Forelimb muscle (tissue), 1 donor: ENCODE results near the gene OR5AR1. TPM values are rescaled to one million over a fixed set of nuclear protein-coding genes. Genes with fewer than 3 reads are reported as not detected.
"Not testable (repeated sequence)": the region's sequence is repeated elsewhere in the genome, so short reads cannot be mapped to it uniquely, and the experiment has no call there.

ENCODE experiments used
- DNase-seq: peaks from one replicate; pipeline ENCODE4 v3.0.0-alpha.2; 2013; ENCODE audit warnings: low read depth
- polyA plus RNA-seq: library from polyadenylated mRNA; unstranded; fragments of 120-200 nt; gene quantifications from one replicate; pipeline ENCODE4 v1.2.1, GENCODE V29; 2013; ENCODE audit not compliant: insufficient read length

The OR5AR1 gene
- not detected for polyA plus RNA-seq

- no peak for DNase-seq
Measured at GRCh38 chr11:56663386-56663785, at the start of gene OR5AR1. Gene OR5AR1 (plus strand): TSS chr11:56663686. CDS start chr11:56663686, 0 bp downstream.

GRCh38 chr11:56624661-56625110 lies 38.8 kb upstream of the OR5AR1 start:
- DNase-seq: no peak

- no peak for DNase-seq
Measured at GRCh38 chr11:56625946-56626345, 37.5 kb upstream of the OR5AR1 start.

- DNase-seq: no peak
Measured at GRCh38 chr11:56632329-56632728, 31.2 kb upstream of the OR5AR1 start.

- no peak for DNase-seq
Measured at GRCh38 chr11:56636861-56637260, 26.6 kb upstream of the OR5AR1 start.

GRCh38 chr11:56637500-56637899 lies 26.0 kb upstream of the OR5AR1 start:
- no peak for DNase-seq

- no peak for DNase-seq
Measured at GRCh38 chr11:56642339-56642738, 21.1 kb upstream of the OR5AR1 start, which contains the start of gene OR5AP2. Gene OR5AP2 (minus strand): TSS chr11:56642439. CDS start chr11:56642439, 0 bp downstream.

GRCh38 chr11:56659755-56660154 lies 3.7 kb upstream of the OR5AR1 start:
- DNase-seq: no peak

- DNase-seq: no peak
Measured at GRCh38 chr11:56670984-56671383, 7.5 kb downstream of the OR5AR1 start.

- no peak for DNase-seq
Measured at GRCh38 chr11:56688554-56689100, 25.1 kb downstream of the OR5AR1 start.

- DNase-seq: not testable (repeated sequence)
Measured at GRCh38 chr11:56691179-56691578, 27.7 kb downstream of the OR5AR1 start.

GRCh38 chr11:56693428-56693827 lies 29.9 kb downstream of the OR5AR1 start:
- DNase-seq: no peak

- DNase-seq: no peak
Measured at GRCh38 chr11:56698795-56699194, 35.3 kb downstream of the OR5AR1 start, which contains the start of gene OR9G1. Gene OR9G1 (plus strand): TSS chr11:56699095. CDS start chr11:56700388, 1,293 bp downstream.

- DNase-seq: no peak
Measured at GRCh38 chr11:56700242-56700913, 36.9 kb downstream of the OR5AR1 start.

- no peak for DNase-seq
Measured at GRCh38 chr11:56700914-56701485, 37.5 kb downstream of the OR5AR1 start.

GRCh38 chr11:56705784-56706396 lies 42.4 kb downstream of the OR5AR1 start:
- DNase-seq: no peak

- DNase-seq: no peak
Measured at GRCh38 chr11:56706486-56706885, 43.0 kb downstream of the OR5AR1 start.

GRCh38 chr11:56714206-56714605 lies 50.7 kb downstream of the OR5AR1 start:
- no peak for DNase-seq
